CD4-positive, alpha-beta T cell treated with Interleukin-10 for 1 hour (primary cell): Measurements from ENCODE around the gene ZNF264.
"Not testable (repeated sequence)": the region's sequence is repeated elsewhere in the genome, so short reads cannot be mapped to it uniquely, and the experiment has no call there.

Experiments
- DNase-seq: peaks from one replicate; pipeline ENCODE4 v3.0.0-alpha.2; 2020

ZNF264 gene

DNA sequence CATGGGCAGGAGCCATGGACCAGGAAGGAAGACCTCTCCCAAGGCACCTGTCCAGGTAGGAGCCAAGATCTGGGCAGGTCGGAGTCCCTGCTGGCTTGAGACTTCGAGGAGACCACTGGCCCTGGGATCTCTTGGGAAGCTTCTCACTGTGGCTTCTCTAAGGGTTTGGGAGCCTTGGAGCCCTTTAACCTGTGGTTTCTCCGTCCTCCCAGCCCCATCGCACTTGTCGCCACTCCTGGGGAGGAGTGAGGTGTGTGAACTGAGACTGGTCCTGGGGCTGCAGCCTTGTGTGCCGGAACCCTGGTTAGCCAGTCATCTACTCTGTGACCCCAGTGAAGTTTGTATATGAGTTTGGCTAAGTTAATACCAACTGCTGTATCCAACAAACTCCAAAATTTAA is 57.3 kb downstream of the ZNF264 start:
- no peak for DNase-seq

DNA sequence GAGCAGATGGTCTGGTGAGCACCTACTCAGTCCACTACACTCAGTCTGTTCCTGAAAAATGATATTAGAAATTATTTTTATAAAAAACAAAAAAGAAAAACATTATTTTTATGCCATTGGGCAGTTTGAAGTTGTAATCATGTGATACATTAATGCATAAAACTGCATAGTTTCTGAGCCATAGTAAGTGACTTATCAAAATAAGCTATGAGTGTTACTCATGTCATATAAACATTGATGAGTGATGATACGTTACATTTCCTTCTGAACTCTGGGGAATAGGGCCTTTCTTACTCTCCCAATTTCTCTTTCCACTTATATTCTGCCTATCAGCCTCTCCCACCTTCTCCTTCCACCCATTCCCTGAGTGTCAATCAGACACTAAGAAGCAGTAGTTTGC is 58.0 kb downstream of the ZNF264 start:
- no peak for DNase-seq

DNA sequence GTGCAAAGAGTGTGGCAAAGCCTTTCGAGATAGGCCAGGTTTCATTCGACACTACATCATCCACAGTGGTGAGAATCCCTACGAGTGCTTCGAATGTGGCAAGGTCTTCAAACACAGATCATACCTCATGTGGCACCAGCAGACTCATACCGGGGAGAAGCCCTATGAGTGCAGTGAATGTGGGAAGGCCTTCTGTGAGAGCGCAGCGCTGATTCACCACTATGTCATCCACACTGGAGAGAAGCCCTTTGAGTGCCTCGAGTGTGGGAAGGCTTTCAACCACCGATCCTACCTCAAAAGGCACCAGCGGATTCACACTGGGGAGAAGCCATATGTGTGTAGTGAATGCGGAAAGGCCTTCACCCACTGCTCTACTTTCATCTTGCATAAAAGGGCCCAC is 62.5 kb downstream of the ZNF264 start:
- DNase-seq = not testable (repeated sequence)

DNA sequence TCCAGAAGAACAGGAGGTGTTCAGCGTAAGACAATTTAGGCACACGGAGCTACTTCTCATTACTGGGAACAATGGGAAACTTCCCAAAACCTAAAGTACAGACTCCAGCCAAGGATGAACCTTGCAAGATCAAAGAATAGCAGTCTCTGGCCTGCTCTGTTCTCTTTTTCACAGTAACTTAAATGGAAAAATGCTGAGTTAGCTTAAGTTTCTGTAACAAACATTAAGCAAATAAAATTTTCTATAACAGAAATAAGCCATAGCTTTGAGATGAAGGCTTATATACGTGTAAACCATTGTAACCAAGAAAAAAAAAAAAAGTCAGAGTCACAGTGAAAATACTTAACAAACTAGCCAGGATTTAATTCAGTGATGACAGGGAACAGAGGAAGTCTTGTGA is 70.7 kb downstream of the ZNF264 start:
- no peak for DNase-seq

DNA sequence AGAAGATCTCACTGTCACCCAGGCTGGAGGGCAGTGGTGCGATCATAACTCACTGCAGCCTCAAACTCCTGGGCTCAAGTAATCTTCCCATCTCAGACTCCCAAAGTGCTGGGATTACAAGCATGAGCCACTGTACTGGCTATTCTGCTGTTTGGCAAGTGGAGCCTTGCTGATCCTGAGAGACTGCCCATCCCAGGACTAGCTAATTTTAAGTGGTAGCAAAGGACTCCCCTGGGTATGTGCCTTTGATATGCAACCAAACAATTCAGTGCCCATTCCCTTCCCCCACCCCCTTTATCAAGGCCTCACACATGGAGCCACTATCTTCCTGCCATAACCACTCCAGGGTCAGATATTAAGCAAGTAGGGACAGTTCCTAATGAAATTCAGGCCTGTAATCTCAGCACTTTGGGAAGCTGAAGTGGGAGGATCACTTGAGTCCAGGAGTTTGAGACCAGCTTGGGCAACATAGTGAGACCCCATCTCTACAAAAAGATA is 72.0 kb downstream of the ZNF264 start:
- no peak for DNase-seq

DNA sequence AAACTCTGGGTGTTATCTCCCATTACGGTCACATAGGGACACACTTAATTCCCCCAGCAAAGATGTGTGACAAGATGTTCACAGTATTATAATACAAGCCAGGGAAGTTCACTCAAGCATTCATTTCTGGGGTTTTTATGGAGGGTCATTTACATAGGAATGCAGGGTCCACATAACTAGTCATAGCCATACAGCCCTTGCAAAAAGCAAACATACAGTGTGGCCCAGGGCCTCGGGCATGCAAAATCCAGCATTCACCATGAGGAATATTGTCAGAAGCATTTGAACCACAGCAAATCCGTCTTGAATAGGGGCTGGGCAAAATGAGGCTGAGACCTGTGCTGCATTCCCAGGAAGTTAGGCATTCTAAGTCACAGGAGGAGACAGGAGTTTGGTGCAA is 76.0 kb downstream of the ZNF264 start:
- no peak for DNase-seq

DNA sequence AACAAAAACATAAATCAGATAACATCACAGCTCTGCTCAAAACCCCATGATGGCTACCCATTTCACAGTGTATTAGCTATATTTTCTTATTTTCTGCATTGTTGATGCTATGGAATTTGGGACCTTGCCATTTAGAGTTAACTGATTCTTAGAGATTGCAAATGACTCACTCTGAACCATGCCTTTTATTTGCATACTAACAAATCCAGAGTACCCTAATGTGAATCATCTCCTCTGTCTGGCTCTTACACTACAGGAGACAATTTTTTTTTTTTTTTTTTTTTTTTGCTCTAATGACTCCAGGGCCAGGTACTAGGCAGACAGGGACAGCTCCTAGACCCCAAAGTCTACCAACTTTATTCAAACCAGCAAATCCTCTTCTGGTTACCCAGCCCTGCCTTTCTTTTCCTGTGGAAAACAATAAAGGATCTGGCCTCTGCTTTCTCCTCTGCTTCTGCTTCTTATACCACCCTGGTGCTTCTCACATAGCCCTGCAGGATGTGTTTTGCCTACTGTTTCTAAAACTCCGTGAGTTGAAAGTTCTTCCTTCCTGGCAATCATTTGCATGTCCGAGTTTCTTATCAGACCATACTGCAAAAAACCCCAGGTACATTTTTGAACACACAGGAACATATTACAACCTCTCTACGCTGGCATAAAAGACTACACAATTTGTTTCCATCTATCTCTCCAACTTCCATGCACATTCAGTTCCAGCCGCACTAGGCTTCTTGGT is 78.4 kb downstream of the ZNF264 start:
- DNase-seq = no peak

GRCh38 chr19:57271280-57271679 is 80.0 kb downstream of the ZNF264 start:
- no peak for DNase-seq
